K562 (cell line): ENCODE data around the gene GABRB1.

Source experiments
- CGGBP1 ChIP-seq: fragments of 250-450 bp; sonication (Bioruptor Pico); IDR thresholded peaks from 2 replicates; pipeline ENCODE4 v1.9.0; 2021; ENCODE audit warnings: mild to moderate bottlenecking
- CREB3L1 ChIP-seq: fragments of 450-650 bp; IDR thresholded peaks from 2 replicates; pipeline ENCODE4 v1.6.1; 2014; ENCODE audit warnings: low read depth, mild to moderate bottlenecking, moderate library complexity, borderline replicate concordance
- CTCF ChIP-seq, 3 experiments: IDR thresholded peaks in 2 of 3; conservative IDR thresholded peaks in 1 of 3; 2 replicates each; pipeline ENCODE4 v1.5.1; 2011 to 2012; ENCODE audit warnings: low read length in 3 of 3, mild to moderate bottlenecking in 3 of 3, control low read depth in 2 of 3, improper control_type of control experiment in 1 of 3, inconsistent platforms in 1 of 3, low read depth in 1 of 3, mixed read lengths in 1 of 3, moderate library complexity in 1 of 3; ENCODE audit not compliant: insufficient read depth in 2 of 3
- DDX20 ChIP-seq: fragments of 450-650 bp; IDR thresholded peaks from 2 replicates; pipeline ENCODE4 v1.6.1; 2016; ENCODE audit warnings: missing genetic modification characterization, low read depth, mild to moderate bottlenecking, missing compliant biosample characterization, moderate library complexity
- HDAC8 ChIP-seq: fragments of 450-650 bp; IDR thresholded peaks from 2 replicates; pipeline ENCODE4 v1.6.1; 2016; ENCODE audit warnings: mild to moderate bottlenecking, missing genetic modification characterization, moderate library complexity, missing compliant biosample characterization
- RAD21 ChIP-seq, 2 experiments: fragments of 250-450 bp in 1 of 2; fragments of 450-650 bp in 1 of 2; sonication (Bioruptor Pico) in 1 of 2; formaldehyde crosslinking in 1 of 2; IDR thresholded peaks in 1 of 2; conservative IDR thresholded peaks in 1 of 2; 2 replicates each; pipeline versions ENCODE4 v1.4.0 to v1.8.0; 2020 to 2022; ENCODE audit warnings: mild to moderate bottlenecking in 2 of 2, moderate library complexity in 1 of 2
- ZNF124 ChIP-seq: sonication (generic); formaldehyde crosslinking; IDR thresholded peaks from 2 replicates; pipeline ENCODE4 v1.8.1; 2022; ENCODE audit warnings: missing genetic modification reagents
- ZNF384 ChIP-seq: IDR thresholded peaks from 2 replicates; pipeline ENCODE4 v1.6.1; 2012; ENCODE audit warnings: low read depth, low read length, improper control_type of control experiment

GRCh38 chr4:47073647-47074046 lies 42.3 kb downstream of the GABRB1 start:
- TF ChIP-seq ZNF384 (no peak), CREB3L1 (no peak), DDX20 (tag) (no peak), CTCF (IDR thresholded peaks at IDR 0.05 in 2 of 3, conservative IDR thresholded peaks at IDR 0.05 in 1 of 3; ENCODE audit: insufficient read depth in 2 of 3, low read depth in 1 of 3, low read length in 3 of 3) (no peak), CGGBP1 (no peak), ZNF124 (CRISPR knock-in tag) (no peak), HDAC8 (tag) (no peak), RAD21 (CRISPR knock-in tag; conservative IDR thresholded peaks at IDR 0.05 in 1 of 2, IDR thresholded peaks at IDR 0.05 in 1 of 2) (no peak)
